Measurements from ENCODE around the gene VAMP4. TPM values are rescaled to one million over a fixed set of nuclear protein-coding genes. Genes with fewer than 3 reads are reported as not detected.
"Not testable (repeated sequence)": the region's sequence is repeated elsewhere in the genome, so short reads cannot be mapped to it uniquely, and the experiment has no call there.

VAMP4 gene
- total RNA-seq, 1 experiment from 2014 or later: 7.4 TPM

- no peak overlapping the region for H3K27ac Mint-ChIP-seq (ENCODE audit: unreplicated experiment)
- H3K27me3 Mint-ChIP-seq (ENCODE audit: unreplicated experiment): no peaks in the 10 kb centered on the region
- CTCF ChIA-PET: interaction anchor here (0.6 kb wide), 2 partner anchors 14 to 1910 kb away, joined by 3 read pairs; no protein-coding TSS in a partner anchor
- intact Hi-C loops (cut with micrococcal nuclease; ENCODE audit: unreplicated experiment): no loop called here
- H3K4me1 Mint-ChIP-seq (ENCODE audit: low read depth, unreplicated experiment): no peaks in the 10 kb centered on the region
- no peak overlapping the region for H3K4me3 Mint-ChIP-seq (ENCODE audit: low read depth, unreplicated experiment)
- no peaks in the 10 kb centered on the region for H3K9me3 Mint-ChIP-seq (ENCODE audit: low read depth, unreplicated experiment)
- BruUV-seq (replicated peaks): no TSS peak
- no peak for DNase-seq
- TF ChIP-seq CTCF (IDR thresholded peaks at IDR 0.05; ENCODE audit: unreplicated experiment): no peak
- H3K36me3 Mint-ChIP-seq (ENCODE audit: insufficient read depth, unreplicated experiment): no peaks in the 10 kb centered on the region
Observed at GRCh38 chr1:171730052-171730451, 11.8 kb downstream of the VAMP4 start.

GRCh38 chr1:171727778-171728177 lies 14.1 kb downstream of the VAMP4 start:
- DNase-seq: no peak
- BruUV-seq (replicated peaks): no TSS peak
- TF ChIP-seq CTCF (IDR thresholded peaks at IDR 0.05; ENCODE audit: unreplicated experiment): no peak
- H3K4me1 Mint-ChIP-seq (ENCODE audit: low read depth, unreplicated experiment): no peaks in the 10 kb centered on the region
- peaks cover 4% of the 10 kb centered on the region for H3K9me3 Mint-ChIP-seq (ENCODE audit: low read depth, unreplicated experiment)
- CTCF ChIA-PET: no interaction called here
- H3K36me3 Mint-ChIP-seq (ENCODE audit: insufficient read depth, unreplicated experiment): no peaks in the 10 kb centered on the region
- H3K27me3 Mint-ChIP-seq (ENCODE audit: unreplicated experiment): no peaks in the 10 kb centered on the region
- no peak overlapping the region for H3K4me3 Mint-ChIP-seq (ENCODE audit: low read depth, unreplicated experiment)
- no peak overlapping the region for H3K27ac Mint-ChIP-seq (ENCODE audit: unreplicated experiment)
- intact Hi-C loops (cut with micrococcal nuclease; ENCODE audit: unreplicated experiment): no loop called here

GRCh38 chr1:171723180-171723579 lies 18.7 kb downstream of the VAMP4 start:
- BruUV-seq (replicated peaks); intact Hi-C loops (cut with micrococcal nuclease; ENCODE audit: unreplicated experiment); H3K4me3 Mint-ChIP-seq (ENCODE audit: low read depth, unreplicated experiment); H3K27ac Mint-ChIP-seq (ENCODE audit: unreplicated experiment); H3K9me3 Mint-ChIP-seq (ENCODE audit: low read depth, unreplicated experiment); DNase-seq; CTCF ChIA-PET; H3K27me3 Mint-ChIP-seq (ENCODE audit: unreplicated experiment); H3K4me1 Mint-ChIP-seq (ENCODE audit: low read depth, unreplicated experiment); H3K36me3 Mint-ChIP-seq (ENCODE audit: insufficient read depth, unreplicated experiment): not testable (repeated sequence)

GRCh38 chr1:171718848-171719247 lies 23.0 kb downstream of the VAMP4 start:
- CTCF ChIA-PET: interaction anchor here (1.0 kb wide), 1 partner anchor 74 kb away, joined by 3 read pairs; no protein-coding TSS in a partner anchor
- TF ChIP-seq CTCF (IDR thresholded peaks at IDR 0.05; ENCODE audit: unreplicated experiment): no peak
- Mint-ChIP-seq H3K4me3 (ENCODE audit: low read depth, unreplicated experiment) (no peak overlapping the region), H3K9me3 (ENCODE audit: low read depth, unreplicated experiment) (peaks cover 5% of the 10 kb centered on the region), H3K27ac (ENCODE audit: unreplicated experiment) (no peak overlapping the region), H3K27me3 (ENCODE audit: unreplicated experiment) (no peaks in the 10 kb centered on the region), H3K36me3 (ENCODE audit: insufficient read depth, unreplicated experiment) (no peaks in the 10 kb centered on the region), H3K4me1 (ENCODE audit: low read depth, unreplicated experiment) (no peaks in the 10 kb centered on the region)
- intact Hi-C loops (cut with micrococcal nuclease; ENCODE audit: unreplicated experiment): loop anchor here (10.0 kb wide), 1 partner anchor 474 kb away; the partner anchor contains the start of gene FMO1
- no TSS peak for BruUV-seq (replicated peaks)
- DNase-seq: no peak

GRCh38 chr1:171718216-171718615 lies 23.6 kb downstream of the VAMP4 start:
- BruUV-seq (replicated peaks): no TSS peak
- DNase-seq: no peak
- CTCF ChIA-PET: interaction anchor here (1.0 kb wide), 1 partner anchor 74 kb away, joined by 3 read pairs; no protein-coding TSS in a partner anchor
- Mint-ChIP-seq H3K27me3 (ENCODE audit: unreplicated experiment) (no peaks in the 10 kb centered on the region), H3K9me3 (ENCODE audit: low read depth, unreplicated experiment) (peaks cover 5% of the 10 kb centered on the region), H3K27ac (ENCODE audit: unreplicated experiment) (no peak overlapping the region), H3K4me1 (ENCODE audit: low read depth, unreplicated experiment) (no peaks in the 10 kb centered on the region), H3K4me3 (ENCODE audit: low read depth, unreplicated experiment) (no peak overlapping the region), H3K36me3 (ENCODE audit: insufficient read depth, unreplicated experiment) (no peaks in the 10 kb centered on the region)
- no peak for TF ChIP-seq CTCF (IDR thresholded peaks at IDR 0.05; ENCODE audit: unreplicated experiment)
- intact Hi-C loops (cut with micrococcal nuclease; ENCODE audit: unreplicated experiment): loop anchor here (10.0 kb wide), 1 partner anchor 473 kb away; the partner anchor contains the start of gene FMO1
